HEK293T (cell line): Measurements from ENCODE around the gene GLI1.

ENCODE experiments used
- CTCF ChIA-PET: fragments of 350-600 bp; formaldehyde crosslinking; extraction: SDS; loops from one replicate; lab custom pipeline; 2021; ENCODE audit warnings: antibody characterized with exemption, inconsistent platforms; lab: Yijun Ruan, JAX
- POLR2A ChIA-PET: fragments of 350-600 bp; formaldehyde crosslinking; extraction: SDS; loops from one replicate; lab custom pipeline; 2020; ENCODE audit warnings: antibody characterized with exemption, inconsistent platforms; lab: Yijun Ruan, JAX
- DNase-seq: peaks from one replicate; pipeline ENCODE4 v3.0.0; 2012; ENCODE audit warnings: mixed read lengths; ENCODE audit errors: extremely low spot score
- ARNT ChIP-seq: fragments of 450-650 bp; IDR thresholded peaks from 2 replicates; pipeline ENCODE4 v1.6.1; 2017; ENCODE audit warnings: mild to moderate bottlenecking
- BHLHE40 ChIP-seq: fragments of 450-650 bp; IDR thresholded peaks from 2 replicates; pipeline ENCODE4 v1.6.1; 2016; ENCODE audit warnings: mild to moderate bottlenecking, moderate library complexity, borderline replicate concordance
- CTBP1 ChIP-seq: fragments of 450-650 bp; IDR thresholded peaks from 2 replicates; pipeline ENCODE4 v1.6.1; 2016; ENCODE audit warnings: borderline replicate concordance
- ELF4 ChIP-seq: fragments of 450-650 bp; IDR thresholded peaks from 2 replicates; pipeline ENCODE4 v1.6.1; 2017; ENCODE audit warnings: antibody characterized with exemption
- FOXA1 ChIP-seq: fragments of 450-650 bp; IDR thresholded peaks from 2 replicates; pipeline ENCODE4 v1.6.1; 2016; ENCODE audit warnings: mild to moderate bottlenecking
- FOXK2 ChIP-seq: fragments of 450-650 bp; IDR thresholded peaks from 2 replicates; pipeline ENCODE4 v1.6.1; 2016; ENCODE audit warnings: mild to moderate bottlenecking
- FOXM1 ChIP-seq: fragments of 450-650 bp; IDR thresholded peaks from 2 replicates; pipeline ENCODE4 v1.6.1; 2017; ENCODE audit warnings: mild to moderate bottlenecking, borderline replicate concordance
- HDGF ChIP-seq: fragments of 450-650 bp; IDR thresholded peaks from 2 replicates; pipeline ENCODE4 v1.6.1; 2017; ENCODE audit warnings: antibody characterized with exemption, borderline replicate concordance
- L3MBTL2 ChIP-seq: fragments of 450-650 bp; conservative IDR thresholded peaks from 2 replicates; pipeline ENCODE4 v1.6.1; 2016; ENCODE audit warnings: mild to moderate bottlenecking
- LEF1 ChIP-seq: fragments of 450-650 bp; IDR thresholded peaks from 2 replicates; pipeline ENCODE4 v1.6.1; 2017; ENCODE audit warnings: mild to moderate bottlenecking, borderline replicate concordance
- NFRKB ChIP-seq: fragments of 450-650 bp; IDR thresholded peaks from 2 replicates; pipeline ENCODE4 v1.6.1; 2016; ENCODE audit warnings: mild to moderate bottlenecking, moderate library complexity
- PKNOX1 ChIP-seq: fragments of 450-650 bp; IDR thresholded peaks from 2 replicates; pipeline ENCODE4 v1.6.1; 2016
- SP1 ChIP-seq: fragments of 450-650 bp; IDR thresholded peaks from 2 replicates; pipeline ENCODE4 v1.6.1; 2017
- SUZ12 ChIP-seq: fragments of 450-650 bp; IDR thresholded peaks from 2 replicates; pipeline ENCODE4 v1.6.1; 2016; ENCODE audit warnings: mild to moderate bottlenecking
- TARDBP ChIP-seq: fragments of 450-650 bp; IDR thresholded peaks from 2 replicates; pipeline ENCODE4 v1.6.1; 2016
- ZNF384 ChIP-seq: fragments of 450-650 bp; IDR thresholded peaks from 2 replicates; pipeline ENCODE4 v1.6.1; 2016

GLI1 gene

GRCh38 chr12:57470286-57470969 lies 10.8 kb downstream of the GLI1 start:
- ChIA-PET CTCF (interaction anchor here (1.9 kb wide), 1 partner anchor 12 kb away, joined by 8 read pairs; no protein-coding TSS in a partner anchor), POLR2A (interaction anchor here (1.0 to 1.5 kb wide), 3 partner anchors 12 to 16 kb away, joined by 3 to 4 read pairs (median 4); partner anchors contain the start of gene INHBE)
- no peak for DNase-seq
- TF ChIP-seq FOXK2 (no peak), SUZ12 (no peak), PKNOX1 (no peak), CTBP1 (no peak), FOXA1 (no peak), L3MBTL2 (no peak), HDGF (no peak), TARDBP (no peak), ARNT (no peak), SP1 (no peak)

GRCh38 chr12:57470970-57471656 lies 11.5 kb downstream of the GLI1 start:
- ChIA-PET POLR2A (interaction anchor here (1.0 kb wide), 1 partner anchor 12 kb away, joined by 3 read pairs; no protein-coding TSS in a partner anchor), CTCF (interaction anchor here (0.6 to 1.9 kb wide), 2 partner anchors 13 to 226 kb away, joined by 4 to 8 read pairs; no protein-coding TSS in a partner anchor)
- no peak for TF ChIP-seq NFRKB
- no peak for TF ChIP-seq FOXK2
- TF ChIP-seq L3MBTL2: no peak
- DNase-seq: no peak

GRCh38 chr12:57471661-57472060 lies 12.1 kb downstream of the GLI1 start:
- ChIA-PET POLR2A (interaction anchor here (1.0 kb wide), 1 partner anchor 13 kb away, joined by 3 read pairs; no protein-coding TSS in a partner anchor), CTCF (interaction anchor here (0.6 to 1.9 kb wide), 2 partner anchors 13 to 227 kb away, joined by 4 to 8 read pairs; no protein-coding TSS in a partner anchor)
- no peak for TF ChIP-seq ELF4
- TF ChIP-seq FOXA1: no peak
- no peak for TF ChIP-seq L3MBTL2
- no peak for TF ChIP-seq SUZ12
- TF ChIP-seq BHLHE40: no peak
- TF ChIP-seq SP1: no peak
- TF ChIP-seq ARNT: no peak
- no peak for TF ChIP-seq ZNF384
- no peak for TF ChIP-seq NFRKB
- no peak for TF ChIP-seq FOXK2
- TF ChIP-seq TARDBP: no peak
- TF ChIP-seq PKNOX1: no peak
- no peak for TF ChIP-seq CTBP1
- no peak for TF ChIP-seq LEF1
- TF ChIP-seq FOXM1: no peak
- TF ChIP-seq HDGF: no peak
- DNase-seq: no peak

- TF ChIP-seq ZNF384: no peak
- TF ChIP-seq TARDBP: no peak
- TF ChIP-seq HDGF: no peak
- no peak for TF ChIP-seq PKNOX1
- ChIA-PET CTCF (interaction anchor here (0.5 kb wide), 1 partner anchor 17 kb away, joined by 3 read pairs; no protein-coding TSS in a partner anchor), POLR2A (no interaction called here)
Measured at GRCh38 chr12:57472391-57472790, 12.8 kb downstream of the GLI1 start.

GRCh38 chr12:57473392-57473791 lies 13.8 kb downstream of the GLI1 start:
- no peak for DNase-seq
- CTCF ChIA-PET: interaction anchor here (2.7 kb wide), 1 partner anchor 14 kb away, joined by 9 read pairs; the partner anchor contains the start of gene GLI1
- TF ChIP-seq L3MBTL2 (no peak), TARDBP (no peak), ELF4 (no peak), NFRKB (no peak), FOXK2 (no peak), LEF1 (no peak), FOXA1 (no peak), CTBP1 (no peak), ZNF384 (no peak), PKNOX1 (no peak), SP1 (no peak), HDGF (no peak)
- POLR2A ChIA-PET: no interaction called here

More at GRCh38 chr12:57472391-57472790, 12.8 kb downstream of the GLI1 start:
- no peak for DNase-seq

GRCh38 chr12:57473886-57474285 lies 14.3 kb downstream of the GLI1 start:
- no peak for DNase-seq
- ChIA-PET CTCF (interaction anchor here (2.7 kb wide), 1 partner anchor 15 kb away, joined by 9 read pairs; the partner anchor contains the start of gene GLI1), POLR2A (interaction anchor here (1.2 kb wide), 1 partner anchor 12 kb away, joined by 4 read pairs; no protein-coding TSS in a partner anchor)
- no peak for TF ChIP-seq FOXA1
- no peak for TF ChIP-seq ZNF384
- TF ChIP-seq LEF1: no peak
- no peak for TF ChIP-seq ARNT
- TF ChIP-seq PKNOX1: no peak
- no peak for TF ChIP-seq SUZ12
- TF ChIP-seq CTBP1: no peak
- no peak for TF ChIP-seq HDGF
- TF ChIP-seq L3MBTL2: no peak
- no peak for TF ChIP-seq FOXK2
- no peak for TF ChIP-seq TARDBP
- TF ChIP-seq ELF4: no peak
- TF ChIP-seq BHLHE40: no peak
- no peak for TF ChIP-seq NFRKB
- no peak for TF ChIP-seq FOXM1
- no peak for TF ChIP-seq SP1
